Neural cell (in vitro differentiated cells): ENCODE results near the gene DIS3L. TPM values are rescaled to one million over a fixed set of nuclear protein-coding genes. Genes with fewer than 3 reads are reported as not detected.

Experiments
- H2AFZ ChIP-seq: fragments of 200-600, 300-800 bp; sonication (generic), shearing (Covaris generic); 2 replicates; pipeline ENCODE4 v1.6.0; 2014; ENCODE audit warnings: low read depth, mild to moderate bottlenecking, antibody characterized with exemption, low read length, moderate library complexity
- H3F3A ChIP-seq: fragments of 200-600 bp; shearing (Covaris generic); 2 replicates; pipeline ENCODE4 v1.6.1; 2016; ENCODE audit warnings: mild to moderate bottlenecking, moderate library complexity, mixed read lengths, antibody characterized with exemption, low read length; ENCODE audit not compliant: insufficient read depth, poor library complexity, severe bottlenecking
- H3K27ac ChIP-seq: fragments of 200-600, 300-800 bp; sonication (generic), shearing (Covaris generic); 2 replicates; pipeline ENCODE4 v1.5.1; 2014; ENCODE audit warnings: mild to moderate bottlenecking, low read length, moderate library complexity
- H3K27me3 ChIP-seq: fragments of 300-800, 200-600 bp; sonication (generic), shearing (Covaris generic); 2 replicates; pipeline ENCODE4 v1.6.0; 2014; ENCODE audit warnings: mild to moderate bottlenecking, low read depth, low read length, moderate library complexity; ENCODE audit not compliant: insufficient read depth
- H3K36me3 ChIP-seq: fragments of 300-800, 200-600 bp; sonication (generic), shearing (Covaris generic); 2 replicates; pipeline ENCODE4 v1.5.1; 2014; ENCODE audit warnings: mild to moderate bottlenecking, antibody characterized with exemption, low read length, moderate library complexity; ENCODE audit not compliant: insufficient read depth
- H3K4me2 ChIP-seq: fragments of 300-800, 200-600 bp; sonication (generic), shearing (Covaris generic); 2 replicates; pipeline ENCODE4 v1.6.0; 2014; ENCODE audit warnings: mild to moderate bottlenecking, low read length
- H3K4me3 ChIP-seq: fragments of 300-800, 200-600 bp; sonication (generic), shearing (Covaris generic); 2 replicates; pipeline ENCODE4 v1.5.1; 2014; ENCODE audit warnings: mild to moderate bottlenecking, low read length, moderate library complexity
- H3K79me2 ChIP-seq: fragments of 200-600 bp; shearing (Covaris generic); replicated peaks from 2 replicates; pipeline ENCODE4 v1.6.0; 2014; ENCODE audit warnings: mild to moderate bottlenecking, low read length, moderate library complexity; ENCODE audit not compliant: insufficient read depth
- H3K9ac ChIP-seq: fragments of 300-800, 200-600 bp; sonication (generic), shearing (Covaris generic); 2 replicates; pipeline ENCODE4 v1.6.1; 2016; ENCODE audit warnings: mild to moderate bottlenecking, low read length, mixed read lengths
- H3K9me2 ChIP-seq: fragments of 200-600 bp; shearing (Covaris generic); 2 replicates; pipeline ENCODE4 v1.6.1; 2016; ENCODE audit warnings: mild to moderate bottlenecking, low read length, mixed read lengths; ENCODE audit not compliant: insufficient read depth
- H3K9me3 ChIP-seq: fragments of 200-600, 300-800 bp; sonication (generic), shearing (Covaris generic); 2 replicates; pipeline ENCODE4 v1.6.1; 2016; ENCODE audit warnings: mild to moderate bottlenecking, mixed run types, low read length, moderate library complexity, mixed read lengths
- H4K20me1 ChIP-seq: fragments of 200-600 bp; shearing (Covaris generic); 2 replicates; pipeline ENCODE4 v1.6.1; 2016; ENCODE audit warnings: mild to moderate bottlenecking, mixed run types; ENCODE audit not compliant: insufficient read depth
- CTCF ChIP-seq: fragments of 450-650 bp; IDR thresholded peaks from 2 replicates; pipeline ENCODE4 v1.5.1; 2014; ENCODE audit warnings: antibody characterized with exemption, mild to moderate bottlenecking, moderate library complexity; ENCODE audit not compliant: poor library complexity, severe bottlenecking
- EP300 ChIP-seq: fragments of 450-650 bp; conservative IDR thresholded peaks from 2 replicates; pipeline ENCODE4 v1.6.1; 2014; ENCODE audit warnings: antibody characterized with exemption, mild to moderate bottlenecking, moderate library complexity; ENCODE audit not compliant: poor library complexity, severe bottlenecking
- EZH2 ChIP-seq: fragments of 200-600, 300-800 bp; shearing (Covaris generic), sonication (generic); IDR thresholded peaks from 2 replicates; pipeline ENCODE4 v1.6.1; 2014; ENCODE audit warnings: antibody characterized with exemption, low read length, borderline replicate concordance, mild to moderate bottlenecking; ENCODE audit not compliant: insufficient read depth, poor library complexity, severe bottlenecking
- MXI1 ChIP-seq: fragments of 450-650 bp; conservative IDR thresholded peaks from 2 replicates; pipeline ENCODE4 v1.6.1; 2014; ENCODE audit warnings: antibody characterized with exemption, mild to moderate bottlenecking; ENCODE audit not compliant: poor library complexity, severe bottlenecking
- POLR2AphosphoS5 ChIP-seq: IDR thresholded peaks from 2 replicates; pipeline ENCODE4 v1.6.1; 2012
- RAD21 ChIP-seq: fragments of 450-650 bp; conservative IDR thresholded peaks from 2 replicates; pipeline ENCODE4 v1.6.1; 2014; ENCODE audit warnings: antibody characterized with exemption, mild to moderate bottlenecking, moderate library complexity
- REST ChIP-seq: IDR thresholded peaks from 2 replicates; pipeline ENCODE4 v1.6.1; 2012; ENCODE audit warnings: borderline replicate concordance
- SMC3 ChIP-seq: fragments of 450-650 bp; conservative IDR thresholded peaks from 2 replicates; pipeline ENCODE4 v1.6.1; 2014; ENCODE audit warnings: antibody characterized with exemption, mild to moderate bottlenecking, moderate library complexity; ENCODE audit not compliant: poor library complexity
- TAF1 ChIP-seq: IDR thresholded peaks from 2 replicates; pipeline ENCODE4 v1.6.1; 2012; ENCODE audit warnings: low read depth
- polyA plus RNA-seq: library from polyadenylated mRNA; depleted of rRNA; stranded (reverse); fragments of >200 nt; gene quantifications from 2 replicates; pipeline ENCODE4 v1.2.3, GENCODE V29; 2014

Gene DIS3L
- polyA plus RNA-seq, 1 donor from 2014 or later, result 9.9 TPM

- Histone ChIP-seq H3K27ac (no peak overlapping the region), H3F3A (no peaks in the 10 kb centered on the region), H2AFZ (no peak overlapping the region), H3K79me2 (no peaks in the 10 kb centered on the region), H3K4me2 (no peak overlapping the region), H4K20me1 (no peaks in the 10 kb centered on the region), H3K36me3 (no peaks in the 10 kb centered on the region), H3K9ac (no peak overlapping the region), H3K27me3 (no peaks in the 10 kb centered on the region), H3K4me3 (no peak overlapping the region), H3K9me2 (no peaks in the 10 kb centered on the region), H3K9me3 (no peaks in the 10 kb centered on the region)
- TF ChIP-seq POLR2AphosphoS5, result no peak
- TF ChIP-seq SMC3, result no peak
- no peak for TF ChIP-seq CTCF
- no peak for TF ChIP-seq REST
- no peak for TF ChIP-seq TAF1
- TF ChIP-seq MXI1, result no peak
- no peak for TF ChIP-seq EP300
These were observed 15.2 kb downstream of the DIS3L start for GRCh38 chr15:66308531-66308930.

GRCh38 chr15:66309828-66310227 is 16.5 kb downstream of the DIS3L start:
- no peaks in the 10 kb centered on the region for H3K36me3 ChIP-seq
- H4K20me1 ChIP-seq, result no peaks in the 10 kb centered on the region
- no peak overlapping the region for H3K9ac ChIP-seq
- H3K4me3 ChIP-seq, result no peak overlapping the region
- no peak for TF ChIP-seq RAD21
- TF ChIP-seq MXI1, result no peak
- no peak for TF ChIP-seq EZH2
- no peak for TF ChIP-seq POLR2AphosphoS5
- TF ChIP-seq EP300, result no peak
- no peak for TF ChIP-seq SMC3
- TF ChIP-seq REST, result no peak
- TF ChIP-seq TAF1, result no peak
- TF ChIP-seq CTCF, result no peak
- no peak overlapping the region for H2AFZ ChIP-seq
- H3K9me3 ChIP-seq, result no peaks in the 10 kb centered on the region
- H3K27me3 ChIP-seq, result no peaks in the 10 kb centered on the region
- H3F3A ChIP-seq, result no peaks in the 10 kb centered on the region
- no peak overlapping the region for H3K27ac ChIP-seq
- H3K9me2 ChIP-seq, result no peaks in the 10 kb centered on the region
- no peaks in the 10 kb centered on the region for H3K79me2 ChIP-seq
- no peak overlapping the region for H3K4me2 ChIP-seq
